T1000 (cell line): ENCODE results near the gene TMEM209.
"Not testable (repeated sequence)": the region's sequence is repeated elsewhere in the genome, so short reads cannot be mapped to it uniquely, and the experiment has no call there.

Experiments
- DNase-seq: peaks from one replicate; lab custom pipeline; 2025; ENCODE audit warnings: mixed read lengths; lab: John Stamatoyannopoulos, UW

TMEM209 gene

GRCh38 chr7:130218806-130219620 is 13.8 kb upstream of the TMEM209 start:
- DNase-seq = no peak

- no peak for DNase-seq
These were observed 11.5 kb upstream of the TMEM209 start for GRCh38 chr7:130216750-130217149.

GRCh38 chr7:130216025-130216424 is 10.8 kb upstream of the TMEM209 start:
- no peak for DNase-seq

- no peak for DNase-seq
These were observed 8.6 kb upstream of the TMEM209 start for GRCh38 chr7:130213828-130214227.

GRCh38 chr7:130210181-130210935 is 5.2 kb upstream of the TMEM209 start:
- DNase-seq = no peak

- no peak for DNase-seq
These were observed 3.3 kb upstream of the TMEM209 start for GRCh38 chr7:130208516-130208915.

- no peak for DNase-seq
These were observed 2.4 kb upstream of the TMEM209 start, which contains the start of gene SSMEM1 for GRCh38 chr7:130207642-130208041. SSMEM1 (plus strand) TSS chr7:130207860; CDS start chr7:130207911, 51 bp downstream.

GRCh38 chr7:130207033-130207432 is 1.8 kb upstream of the TMEM209 start:
- no peak for DNase-seq

GRCh38 chr7:130201796-130202195 is 3.4 kb downstream of the TMEM209 start:
- no peak for DNase-seq

- no peak for DNase-seq
These were observed 8.1 kb downstream of the TMEM209 start for GRCh38 chr7:130197094-130197493.

- no peak for DNase-seq
These were observed 8.7 kb downstream of the TMEM209 start for GRCh38 chr7:130196476-130196875.

- no peak for DNase-seq
These were observed 9.8 kb downstream of the TMEM209 start for GRCh38 chr7:130195396-130195795.

GRCh38 chr7:130191791-130192190 is 13.4 kb downstream of the TMEM209 start:
- DNase-seq = no peak

- no peak for DNase-seq
These were observed 15.9 kb downstream of the TMEM209 start for GRCh38 chr7:130189343-130189742.

GRCh38 chr7:130187360-130187759 is 17.8 kb downstream of the TMEM209 start:
- no peak for DNase-seq

GRCh38 chr7:130184349-130184748 is 20.9 kb downstream of the TMEM209 start:
- not testable (repeated sequence) for DNase-seq

GRCh38 chr7:130182990-130183389 is 22.2 kb downstream of the TMEM209 start:
- DNase-seq = no peak

GRCh38 chr7:130181263-130181605 is 24.0 kb downstream of the TMEM209 start:
- no peak for DNase-seq

- DNase-seq = no peak
These were observed 24.5 kb downstream of the TMEM209 start for GRCh38 chr7:130180571-130181262.

- no peak for DNase-seq
These were observed 25.6 kb downstream of the TMEM209 start for GRCh38 chr7:130179631-130180030.

GRCh38 chr7:130178251-130178650 is 27.0 kb downstream of the TMEM209 start:
- DNase-seq = no peak

GRCh38 chr7:130174237-130174959 is 30.8 kb downstream of the TMEM209 start:
- DNase-seq = no peak
